Stomach (tissue), 4 donors: Measurements from ENCODE around the gene SLIT1.

Experiments used
- POLR2A ChIP-seq, 4 donors: fragments of 450-650 bp; IDR thresholded peaks; one replicate each; pipeline ENCODE4 v1.6.1; 2016; ENCODE audit warnings: antibody characterized with exemption in 4 of 4, control low read depth in 2 of 4, mild to moderate bottlenecking in 1 of 4, moderate library complexity in 1 of 4
- TF ChIP-seq, protein P1 (sequence below), 7 experiments: fragments of 450-650 bp in 4 of 7; fragments of 200-600 bp in 3 of 7; sonication (generic) in 3 of 7; IDR thresholded peaks; one replicate each; pipeline ENCODE4 v1.5.1; 2016 to 2019; ENCODE audit warnings: antibody characterized with exemption in 7 of 7, control low read depth in 2 of 7, mild to moderate bottlenecking in 1 of 7

DNA sequence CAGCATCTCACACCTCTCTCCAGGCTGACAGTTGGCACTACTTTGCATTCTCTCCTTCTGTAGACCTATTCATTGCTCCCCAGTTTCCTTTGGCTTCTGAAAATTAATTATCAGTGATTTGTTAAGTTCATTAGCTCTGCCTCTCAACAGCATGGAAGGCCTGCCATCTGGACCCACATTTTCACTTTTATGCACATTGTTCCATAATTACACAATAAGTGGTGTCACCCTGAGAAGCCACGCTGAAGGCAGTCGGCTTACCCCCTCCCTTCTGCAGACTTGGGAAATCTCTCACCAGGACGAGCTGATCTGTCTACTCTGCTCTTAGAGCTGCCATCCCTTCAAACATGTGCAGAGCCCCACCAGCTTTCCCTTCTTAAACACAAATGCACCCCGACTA is 64.7 kb downstream of the SLIT1 start:
- TF ChIP-seq, protein P1, sequence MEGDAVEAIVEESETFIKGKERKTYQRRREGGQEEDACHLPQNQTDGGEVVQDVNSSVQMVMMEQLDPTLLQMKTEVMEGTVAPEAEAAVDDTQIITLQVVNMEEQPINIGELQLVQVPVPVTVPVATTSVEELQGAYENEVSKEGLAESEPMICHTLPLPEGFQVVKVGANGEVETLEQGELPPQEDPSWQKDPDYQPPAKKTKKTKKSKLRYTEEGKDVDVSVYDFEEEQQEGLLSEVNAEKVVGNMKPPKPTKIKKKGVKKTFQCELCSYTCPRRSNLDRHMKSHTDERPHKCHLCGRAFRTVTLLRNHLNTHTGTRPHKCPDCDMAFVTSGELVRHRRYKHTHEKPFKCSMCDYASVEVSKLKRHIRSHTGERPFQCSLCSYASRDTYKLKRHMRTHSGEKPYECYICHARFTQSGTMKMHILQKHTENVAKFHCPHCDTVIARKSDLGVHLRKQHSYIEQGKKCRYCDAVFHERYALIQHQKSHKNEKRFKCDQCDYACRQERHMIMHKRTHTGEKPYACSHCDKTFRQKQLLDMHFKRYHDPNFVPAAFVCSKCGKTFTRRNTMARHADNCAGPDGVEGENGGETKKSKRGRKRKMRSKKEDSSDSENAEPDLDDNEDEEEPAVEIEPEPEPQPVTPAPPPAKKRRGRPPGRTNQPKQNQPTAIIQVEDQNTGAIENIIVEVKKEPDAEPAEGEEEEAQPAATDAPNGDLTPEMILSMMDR (IDR thresholded peaks at IDR 0.05), result no peak
- no peak for TF ChIP-seq POLR2A (IDR thresholded peaks at IDR 0.05)
